GM21825 (cell line): ENCODE measurements around the gene PRMT2.
"Not testable (repeated sequence)": the region's sequence is repeated elsewhere in the genome, so short reads cannot be mapped to it uniquely, and the experiment has no call there.

Experiments
- ATAC-seq: cut with Tn5 transposase; IDR thresholded peaks from one replicate; pipeline ENCODE4 v1.9.1; 2021; ENCODE audit warnings: mild to moderate bottlenecking, moderate library complexity; ENCODE audit not compliant: unreplicated experiment

Gene PRMT2

DNA sequence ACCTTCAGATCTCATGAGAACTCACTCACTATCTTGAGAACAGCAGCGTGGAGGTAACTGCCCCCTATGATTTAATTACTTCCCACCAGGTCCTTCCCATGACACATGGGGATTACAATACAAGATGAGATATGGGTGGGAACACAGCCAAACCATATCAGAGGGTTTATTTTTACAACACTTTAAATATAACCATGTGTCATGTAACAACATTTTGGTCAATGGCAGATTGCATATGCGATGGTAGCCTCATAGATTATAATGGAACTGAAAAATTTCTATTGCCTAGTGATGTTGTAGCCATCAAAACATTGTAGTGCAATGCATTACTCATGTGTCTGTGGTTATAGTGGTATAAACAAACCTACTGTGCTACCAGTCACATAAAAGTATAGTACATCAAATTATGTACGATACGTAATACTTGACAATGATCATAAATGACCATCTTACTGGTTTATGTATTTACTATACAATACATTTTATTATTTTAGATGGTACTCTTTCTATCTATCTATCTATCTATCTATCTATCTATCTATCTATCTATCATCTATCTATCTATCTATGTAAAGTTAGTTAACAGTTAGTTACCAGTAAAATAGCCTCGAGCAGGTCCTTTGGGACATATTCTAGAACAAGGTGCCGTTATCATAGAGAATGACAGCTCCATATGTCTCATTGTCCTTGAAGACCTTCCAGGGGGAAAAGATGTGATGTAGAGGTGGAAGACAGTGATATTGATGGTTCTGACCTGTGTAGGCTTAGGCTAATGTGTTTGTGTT lies 18.0 kb upstream of the PRMT2 start:
- no peak for ATAC-seq

DNA sequence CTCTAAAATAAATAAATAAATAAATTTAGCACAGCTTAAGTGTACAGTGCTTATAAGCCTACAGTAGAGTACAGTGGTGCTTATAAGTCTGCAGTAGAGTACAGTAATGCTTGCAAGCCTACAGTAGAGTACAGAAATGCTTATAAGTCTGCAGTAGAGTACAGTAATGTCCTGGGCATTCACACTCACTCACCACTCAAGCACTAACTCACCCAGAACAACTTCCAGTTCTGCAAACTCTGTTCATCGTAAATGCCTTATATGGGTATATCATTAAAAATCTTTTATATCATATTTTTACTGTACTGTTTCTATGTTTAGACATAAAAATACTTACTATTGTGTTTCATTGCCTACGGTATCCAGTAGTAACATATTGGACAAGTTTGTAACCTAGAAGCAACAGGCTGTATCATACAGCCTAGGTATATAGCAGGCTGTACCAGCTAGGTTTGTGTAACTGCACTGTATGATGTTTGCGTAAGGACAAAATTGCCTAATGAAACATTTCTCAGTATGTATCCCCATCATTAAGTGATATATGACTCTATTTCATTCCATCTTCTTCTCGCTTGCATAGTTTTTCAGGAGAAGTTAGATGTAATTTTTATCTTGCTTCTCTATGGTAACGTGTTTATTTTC lies 16.6 kb upstream of the PRMT2 start:
- no peak for ATAC-seq

DNA sequence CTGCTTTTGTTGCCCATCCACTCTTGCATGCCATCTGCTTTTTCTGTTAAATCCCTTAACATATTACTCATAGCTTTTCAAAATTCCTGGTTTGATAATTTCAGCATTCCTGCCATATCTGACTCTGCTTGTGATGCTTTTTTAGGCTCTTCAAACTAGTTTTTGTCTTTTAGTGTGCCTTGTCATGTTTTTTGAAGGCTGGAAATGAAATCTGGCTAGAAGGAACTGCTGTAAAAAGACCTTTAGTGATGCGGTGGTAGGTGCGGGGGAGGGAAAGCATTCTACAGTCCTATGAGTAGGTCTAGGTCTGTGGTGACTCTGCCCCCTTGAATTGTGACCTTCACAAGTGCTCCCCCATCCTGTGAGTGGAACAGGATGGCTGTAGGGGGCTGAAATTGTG lies 15.6 kb upstream of the PRMT2 start:
- ATAC-seq, result no peak

DNA sequence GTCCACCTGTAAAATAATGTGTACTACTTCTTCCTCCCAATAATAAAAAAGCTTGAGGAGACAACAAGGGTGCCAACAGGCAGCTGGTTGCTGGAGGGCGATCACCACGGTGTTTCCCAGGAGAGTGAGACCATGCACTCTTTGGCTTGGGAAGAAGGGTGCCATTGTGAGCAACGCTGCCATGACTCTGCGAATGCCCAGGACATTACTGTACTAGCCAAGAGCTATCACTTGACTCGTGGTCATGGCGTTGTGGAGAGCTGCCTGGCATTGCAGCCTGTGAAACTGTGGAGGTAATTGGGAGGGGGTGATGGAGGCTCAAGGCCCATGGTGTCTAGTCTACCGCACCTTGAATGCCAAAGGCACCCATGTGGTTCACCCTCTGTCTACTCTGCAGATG lies 14.6 kb upstream of the PRMT2 start:
- ATAC-seq, result no peak

DNA sequence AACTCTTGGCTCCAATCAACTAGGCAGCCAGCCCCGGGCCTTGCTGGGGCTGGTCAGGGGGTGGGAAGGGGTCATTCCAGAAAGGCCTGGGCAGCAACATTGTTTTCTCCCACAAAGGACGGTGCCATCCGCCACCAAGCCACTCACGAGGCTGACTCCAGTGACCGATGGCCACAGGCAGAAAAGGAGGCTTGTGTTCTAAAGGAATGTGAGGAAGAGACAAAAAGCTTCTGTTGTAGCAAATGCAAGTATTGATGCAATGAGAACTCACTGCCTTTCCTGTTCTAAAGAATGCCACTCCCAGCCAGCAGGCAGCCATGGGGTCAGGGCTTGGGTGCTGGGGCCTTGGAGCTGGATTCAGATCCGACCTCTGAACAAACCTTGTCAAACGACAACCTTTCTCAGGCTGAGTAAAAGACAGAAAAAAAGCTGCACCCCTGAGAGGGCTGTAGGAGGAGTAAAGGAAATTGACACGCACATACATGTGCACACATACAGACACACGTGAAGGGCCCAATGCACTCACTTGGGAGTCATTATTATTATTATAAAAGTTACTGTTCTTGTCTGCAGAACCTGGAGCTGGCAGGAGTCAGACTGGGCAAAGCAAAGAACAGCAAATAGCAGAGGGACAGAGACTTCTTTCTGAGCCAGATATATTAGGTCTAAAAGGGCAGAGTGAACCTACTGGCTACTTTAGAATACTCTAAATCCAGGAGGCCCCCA lies 13.9 kb upstream of the PRMT2 start:
- ATAC-seq, result no peak

DNA sequence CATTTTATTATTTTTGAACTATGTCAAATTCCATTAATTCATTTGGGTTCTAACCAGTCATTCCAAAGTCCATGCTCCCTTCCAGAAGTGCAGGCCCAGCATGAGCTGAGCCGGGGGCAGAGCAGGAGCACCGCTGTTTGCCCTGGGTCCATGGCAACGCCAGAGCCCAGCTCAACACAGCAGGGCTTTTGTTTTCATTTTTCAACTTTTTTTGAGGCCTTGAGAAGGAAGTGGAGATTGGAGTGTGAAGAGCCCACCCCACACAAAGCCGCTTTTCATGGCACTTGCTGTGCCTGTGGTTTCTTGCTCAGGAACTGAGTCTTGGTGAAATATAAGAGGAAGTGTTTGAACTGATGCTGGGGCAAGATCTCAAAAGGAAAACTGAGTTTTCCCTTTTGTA lies 13.2 kb upstream of the PRMT2 start:
- no peak for ATAC-seq

DNA sequence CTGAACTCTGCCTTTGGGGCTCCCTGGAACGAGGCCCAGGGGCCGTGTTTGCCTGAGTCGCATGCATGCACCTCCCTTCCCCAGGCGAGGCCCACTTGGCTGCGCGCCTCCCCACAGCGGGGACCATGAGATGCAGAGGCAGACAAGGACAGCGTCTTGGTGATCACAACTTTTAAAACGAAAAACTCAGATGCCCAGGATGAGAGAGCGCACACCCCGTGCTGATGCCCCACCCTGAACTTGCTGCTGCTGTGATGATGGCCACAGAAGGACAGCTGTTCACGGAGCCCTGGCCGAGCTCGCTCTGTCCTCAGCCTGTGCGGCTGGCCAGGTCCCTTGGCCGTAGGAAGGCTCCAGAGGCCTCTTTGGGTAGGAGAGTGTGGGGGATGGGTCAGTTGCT lies 11.4 kb upstream of the PRMT2 start:
- ATAC-seq, result no peak

DNA sequence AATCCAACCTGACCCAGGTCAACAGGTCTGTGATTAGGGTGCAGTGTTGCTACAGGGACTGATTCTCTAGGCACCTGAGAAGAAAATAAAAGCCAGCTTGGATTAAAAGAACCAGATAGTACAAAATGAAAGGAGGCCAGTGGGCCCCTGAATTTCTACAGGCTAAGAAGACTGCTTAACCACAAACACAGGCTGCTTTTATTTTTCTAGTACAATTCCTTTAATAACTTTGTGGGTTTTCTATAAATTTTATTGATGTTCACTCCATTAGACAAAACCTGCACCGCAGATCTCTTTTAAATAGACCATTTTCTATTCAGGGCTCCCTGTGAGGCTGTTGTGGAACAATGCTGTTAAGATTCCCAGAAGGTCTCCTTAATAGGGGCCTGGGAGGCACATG lies 9.7 kb upstream of the PRMT2 start:
- no peak for ATAC-seq

DNA sequence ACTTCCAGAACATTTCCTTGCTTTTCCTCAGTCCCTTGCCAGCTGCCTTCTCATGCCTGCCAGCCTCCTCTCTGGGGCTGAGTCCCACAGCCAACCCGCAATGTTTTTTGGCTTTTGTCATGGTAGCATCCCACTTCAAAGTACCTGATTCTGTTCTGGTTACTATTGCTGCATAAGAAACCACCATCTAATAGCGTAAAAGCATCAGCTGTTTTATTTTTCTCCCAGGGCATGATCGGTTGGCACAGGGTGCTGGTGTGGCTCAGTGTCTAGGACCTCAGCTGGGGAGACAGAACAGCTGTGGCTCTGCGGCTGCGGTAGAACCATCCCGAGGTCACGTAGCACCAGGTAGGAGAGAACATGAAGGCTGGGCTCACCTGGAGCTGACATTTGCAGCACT lies 8.9 kb upstream of the PRMT2 start:
- ATAC-seq, result no peak

DNA sequence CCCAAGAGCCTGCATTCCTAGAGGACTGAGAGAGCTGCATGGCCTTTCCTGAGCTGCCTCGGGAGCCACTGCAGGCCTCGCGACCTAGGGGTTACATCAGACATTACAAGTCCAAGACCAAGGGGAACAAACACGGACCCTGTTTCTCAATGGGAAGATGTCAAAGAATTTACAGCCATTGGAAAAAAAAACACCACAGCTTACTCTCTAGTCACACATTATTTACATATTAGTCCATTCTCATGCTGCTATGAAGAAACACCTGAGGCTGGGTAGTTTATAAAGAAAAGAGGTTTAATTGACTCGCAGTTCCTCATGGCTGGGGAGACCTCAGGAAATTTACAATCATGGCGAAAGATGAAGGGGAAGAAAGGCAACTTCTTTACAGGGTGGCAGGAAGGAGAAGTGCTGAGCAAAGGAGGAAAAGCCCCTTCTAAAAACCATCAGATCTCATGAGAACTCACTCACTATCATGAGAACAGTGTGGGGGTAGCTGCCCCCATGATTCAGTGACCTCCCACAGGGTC lies 8.4 kb upstream of the PRMT2 start:
- no peak for ATAC-seq

DNA sequence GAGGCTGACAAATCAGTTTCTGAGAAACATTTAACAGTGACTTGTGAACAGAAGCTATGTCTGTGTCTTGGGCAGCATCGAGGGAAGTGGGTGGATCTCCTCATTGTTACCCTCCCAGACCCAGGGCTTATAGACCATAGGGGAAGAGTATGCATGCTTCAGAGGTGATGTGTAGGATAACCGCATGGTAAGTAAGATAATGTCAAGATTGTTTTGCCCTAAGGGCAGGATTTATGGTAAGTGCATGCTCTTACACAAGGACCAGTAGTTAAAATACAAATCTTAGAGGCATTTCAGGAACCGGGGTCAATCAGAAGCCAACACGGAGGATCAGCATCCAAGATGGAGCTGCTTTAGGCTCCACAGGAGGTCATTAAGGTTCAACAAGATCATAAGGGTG lies 7.7 kb upstream of the PRMT2 start:
- no peak for ATAC-seq

DNA sequence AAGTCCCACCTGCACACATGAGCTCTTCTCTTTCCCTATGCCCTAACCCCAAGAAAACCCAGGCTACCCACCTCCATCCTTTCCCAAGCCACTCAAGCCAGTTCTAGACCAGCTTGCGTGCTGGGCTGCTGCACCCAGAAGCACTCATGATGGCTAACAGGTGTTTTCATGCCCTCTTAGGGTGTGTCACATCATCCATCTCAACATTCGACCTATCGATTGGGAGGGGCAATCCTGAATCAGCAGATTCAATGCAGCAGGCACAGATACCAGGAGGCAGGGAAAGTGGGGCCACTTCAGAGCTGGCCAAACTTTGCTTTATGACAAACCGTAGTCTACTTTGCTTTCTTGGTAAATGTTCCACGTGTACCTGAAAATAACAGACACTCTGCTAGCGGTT lies 6.6 kb upstream of the PRMT2 start:
- ATAC-seq, result no peak

DNA sequence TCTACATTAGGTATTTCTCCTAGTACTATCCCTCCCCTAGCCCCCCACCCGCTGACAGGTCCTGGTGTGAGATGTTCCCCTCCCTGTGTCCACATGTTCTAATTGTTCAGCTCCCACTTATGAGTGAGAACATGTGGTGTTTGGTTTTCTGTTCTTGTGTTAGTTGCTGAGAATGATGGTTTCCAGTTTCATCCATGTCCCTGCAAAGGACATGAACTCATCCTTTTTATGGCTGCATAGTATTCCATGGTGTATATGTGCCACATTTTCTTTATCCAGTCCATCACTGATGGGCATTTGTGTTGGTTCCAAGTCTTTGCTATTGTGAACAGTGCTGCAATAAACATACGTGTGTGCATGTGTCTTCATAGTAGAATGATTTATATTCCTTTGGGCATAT lies 4.6 kb upstream of the PRMT2 start:
- ATAC-seq, result not testable (repeated sequence)

DNA sequence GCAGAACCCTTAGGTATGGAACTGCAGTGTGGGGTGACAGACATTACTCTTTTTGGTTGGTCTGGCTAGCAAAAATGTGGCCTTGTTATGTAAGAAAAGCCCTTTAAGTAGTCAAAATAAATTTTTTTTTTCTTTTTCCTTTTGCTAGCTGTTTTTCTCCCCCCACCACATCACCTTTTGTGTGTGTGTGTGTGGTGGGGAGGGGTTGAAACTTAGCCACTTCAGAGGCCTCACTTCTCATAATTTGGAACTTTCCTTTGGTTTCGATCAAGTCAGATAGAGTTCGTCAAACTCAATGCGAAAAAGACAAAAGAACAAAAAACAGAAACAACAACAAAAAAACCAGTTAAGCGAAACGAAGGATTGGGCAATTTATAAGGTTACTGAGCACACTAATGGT lies 1.9 kb upstream of the PRMT2 start:
- ATAC-seq, result no peak

DNA sequence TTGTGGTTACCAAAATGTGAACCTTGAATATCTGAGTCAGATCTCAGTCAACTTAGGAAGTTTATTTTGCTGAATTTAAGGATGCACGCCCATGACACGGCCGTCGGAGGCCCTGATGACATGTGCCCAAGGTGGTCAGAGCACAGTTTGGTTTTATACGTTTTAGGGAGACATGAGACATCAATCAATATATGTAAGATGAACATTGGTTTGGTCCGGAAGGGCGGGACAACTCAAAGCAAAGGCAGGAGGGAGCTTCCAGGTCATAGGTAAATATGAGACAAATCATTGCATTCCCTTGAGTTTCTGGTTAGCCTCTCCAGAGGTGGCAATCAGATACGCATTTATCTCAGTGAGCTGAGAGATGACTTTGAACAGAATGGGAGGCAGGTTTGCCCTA lies 1.0 kb upstream of the PRMT2 start:
- no peak for ATAC-seq

DNA sequence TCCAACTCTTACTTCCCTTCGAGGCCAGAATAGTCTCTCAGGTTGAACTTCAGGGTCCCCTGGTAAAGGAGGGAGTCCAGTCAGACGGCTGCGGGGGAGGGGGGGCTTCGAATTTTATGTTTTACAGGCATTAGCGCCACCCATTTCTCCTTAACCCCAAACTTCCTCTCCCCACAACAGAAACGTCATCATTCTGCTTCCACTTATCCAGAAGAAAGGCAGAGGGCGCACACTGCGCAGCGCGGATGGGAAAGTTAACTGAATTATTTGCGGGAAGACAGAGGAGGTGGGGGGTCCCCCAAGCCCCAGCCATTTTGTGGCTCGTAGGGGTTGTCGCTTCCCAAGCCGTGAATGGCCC lies 529 bp upstream of the PRMT2 start:
- peak; percentile 20 for ATAC-seq

DNA sequence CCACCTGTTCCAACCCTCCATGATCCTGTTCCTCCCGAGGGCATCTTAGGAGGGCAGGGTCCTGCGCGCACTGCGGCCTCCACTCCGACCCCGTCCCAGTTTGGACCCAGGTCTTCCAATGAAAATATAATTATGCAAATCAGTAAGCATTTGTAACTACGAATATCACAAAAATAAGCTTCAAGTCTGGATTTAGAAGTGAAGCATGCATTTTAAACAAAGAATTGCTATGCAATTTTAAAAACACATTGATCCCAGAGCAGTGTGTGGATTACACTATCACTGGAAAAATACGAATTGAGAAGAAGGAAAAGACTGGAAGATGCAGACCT lies 673 bp downstream of the PRMT2 start:
- ATAC-seq, result no peak

DNA sequence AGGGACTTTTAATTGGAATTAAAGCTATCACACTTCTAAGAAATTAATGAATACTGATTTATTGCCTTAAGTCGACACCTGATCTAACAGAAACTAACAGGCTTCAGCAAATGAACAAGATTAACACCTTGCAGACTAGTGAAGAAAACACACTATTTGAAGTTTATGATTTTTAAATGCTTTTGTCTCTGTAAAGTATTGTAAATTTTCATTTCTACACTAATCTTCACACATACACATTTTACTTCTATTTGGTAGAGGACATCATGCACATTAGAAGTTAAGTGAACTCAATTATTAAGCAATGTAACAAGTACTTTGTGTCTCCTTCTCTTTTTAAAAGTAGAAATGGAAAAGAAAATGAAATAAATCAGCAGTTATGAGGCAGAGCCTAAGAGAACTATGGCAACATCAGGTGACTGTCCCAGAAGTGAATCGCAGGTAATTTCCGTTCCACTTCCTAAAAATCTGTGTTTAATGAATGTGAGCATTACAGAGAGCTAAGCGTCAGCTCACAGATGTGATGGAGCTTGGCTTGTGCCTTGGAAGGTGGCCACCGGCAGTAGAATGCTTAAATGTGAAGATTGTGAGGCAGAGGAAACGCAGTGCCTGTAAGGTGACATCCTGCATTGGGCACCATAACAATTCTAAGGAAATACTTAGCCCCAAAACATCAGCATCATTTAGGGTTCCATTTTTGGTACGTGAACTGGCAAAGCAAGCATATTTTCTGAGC lies 1.2 kb downstream of the PRMT2 start:
- ATAC-seq, result no peak

DNA sequence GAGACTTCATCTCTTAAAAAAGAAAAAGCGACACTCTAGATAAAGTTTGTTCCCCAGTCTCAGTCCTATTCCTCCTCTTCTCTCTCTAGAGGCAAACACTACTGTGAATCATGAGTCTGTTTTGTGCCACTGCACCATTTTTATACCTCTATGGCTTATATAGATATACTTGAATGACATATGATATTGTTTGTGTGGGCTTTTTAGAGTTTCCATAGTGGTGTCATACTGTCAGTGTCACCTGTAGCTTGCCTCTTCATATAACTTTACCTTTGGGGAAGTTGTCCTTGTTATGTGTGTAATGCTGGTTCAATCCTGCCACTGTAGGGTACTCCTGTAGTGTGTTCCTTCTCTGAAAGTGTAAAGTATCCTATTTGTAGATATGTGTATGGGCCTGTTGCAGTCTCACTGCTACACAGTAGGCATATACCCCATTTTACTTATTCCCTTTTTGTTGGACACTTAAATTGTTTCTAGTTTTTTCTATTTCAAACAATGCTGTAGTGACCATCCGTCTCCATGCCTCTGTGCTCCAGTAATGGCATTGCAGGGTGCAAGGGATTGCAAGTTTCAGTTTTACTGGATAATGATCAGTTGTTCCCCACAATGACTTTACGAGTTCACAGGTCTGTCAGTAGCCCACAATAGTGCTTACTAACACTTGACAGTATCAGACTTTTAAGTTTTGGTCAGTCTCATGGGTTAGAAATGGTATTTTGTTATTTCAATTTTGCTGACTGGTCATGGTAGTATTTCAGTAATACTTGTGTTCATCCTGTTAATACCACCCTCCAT lies 2.7 kb downstream of the PRMT2 start:
- no peak for ATAC-seq

DNA sequence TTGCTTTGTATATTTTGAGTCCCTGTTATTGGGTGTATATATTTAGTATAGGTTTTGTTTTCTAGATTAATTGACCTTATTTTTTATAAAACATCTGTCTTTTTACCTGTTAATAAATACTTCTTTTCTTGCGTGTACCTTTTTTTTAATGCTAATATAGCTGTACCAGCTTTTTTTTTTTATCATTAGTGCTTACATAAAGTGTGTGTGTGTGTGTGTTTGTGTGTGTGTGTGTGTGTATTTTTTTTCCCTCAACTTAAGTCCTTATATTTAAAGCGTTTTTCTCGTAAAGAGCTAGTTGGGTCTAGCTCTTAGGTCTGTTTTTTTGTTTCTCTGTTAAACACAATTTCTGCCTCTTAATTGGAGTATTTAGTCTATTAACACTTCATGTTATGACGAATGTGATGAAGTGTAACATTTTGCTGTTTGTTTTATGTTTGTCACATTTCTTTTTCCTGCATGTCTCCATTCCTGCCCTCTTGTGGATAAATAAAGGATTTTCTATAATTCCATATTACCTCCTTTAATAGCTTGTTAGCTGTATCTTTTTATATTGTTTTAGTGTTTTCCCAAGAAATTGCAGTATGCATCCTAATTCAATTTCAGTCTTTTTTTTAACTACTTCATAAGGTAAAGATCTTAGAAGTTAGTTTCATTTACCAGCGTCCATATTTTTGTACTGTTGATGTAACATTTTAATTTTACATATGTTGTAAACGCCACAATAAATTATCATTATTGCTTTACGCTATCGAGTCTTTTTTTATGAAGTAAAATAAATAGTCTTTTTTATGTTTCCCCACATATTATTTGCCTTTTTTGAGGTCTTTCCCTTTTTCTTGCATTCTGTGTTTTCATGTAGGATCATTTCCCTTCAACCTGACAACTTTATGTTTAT lies 4.3 kb downstream of the PRMT2 start:
- ATAC-seq, result no peak
